ENCODE data around the gene COG4.

DNA sequence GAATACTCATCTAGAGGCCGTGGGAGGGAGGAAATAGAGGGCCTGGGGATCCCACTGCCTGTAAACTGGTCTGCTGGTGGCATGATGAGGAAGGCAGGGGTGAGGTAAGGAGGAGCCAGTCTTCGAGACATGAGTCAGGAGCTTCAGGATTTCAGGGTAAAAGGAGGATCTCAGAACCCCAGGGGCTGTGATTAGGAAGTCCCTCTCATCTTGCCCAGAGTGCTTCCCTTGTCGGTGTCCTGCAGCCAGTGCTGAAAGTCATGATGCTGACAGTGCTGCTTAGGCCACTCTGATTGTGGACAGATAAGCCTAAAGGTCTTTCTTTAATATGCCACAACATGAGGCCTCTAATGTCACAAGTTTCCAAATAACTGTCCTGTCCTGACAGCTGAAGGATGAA lies 29.6 kb downstream of the COG4 start:
- TF ChIP-seq, protein P1, sequence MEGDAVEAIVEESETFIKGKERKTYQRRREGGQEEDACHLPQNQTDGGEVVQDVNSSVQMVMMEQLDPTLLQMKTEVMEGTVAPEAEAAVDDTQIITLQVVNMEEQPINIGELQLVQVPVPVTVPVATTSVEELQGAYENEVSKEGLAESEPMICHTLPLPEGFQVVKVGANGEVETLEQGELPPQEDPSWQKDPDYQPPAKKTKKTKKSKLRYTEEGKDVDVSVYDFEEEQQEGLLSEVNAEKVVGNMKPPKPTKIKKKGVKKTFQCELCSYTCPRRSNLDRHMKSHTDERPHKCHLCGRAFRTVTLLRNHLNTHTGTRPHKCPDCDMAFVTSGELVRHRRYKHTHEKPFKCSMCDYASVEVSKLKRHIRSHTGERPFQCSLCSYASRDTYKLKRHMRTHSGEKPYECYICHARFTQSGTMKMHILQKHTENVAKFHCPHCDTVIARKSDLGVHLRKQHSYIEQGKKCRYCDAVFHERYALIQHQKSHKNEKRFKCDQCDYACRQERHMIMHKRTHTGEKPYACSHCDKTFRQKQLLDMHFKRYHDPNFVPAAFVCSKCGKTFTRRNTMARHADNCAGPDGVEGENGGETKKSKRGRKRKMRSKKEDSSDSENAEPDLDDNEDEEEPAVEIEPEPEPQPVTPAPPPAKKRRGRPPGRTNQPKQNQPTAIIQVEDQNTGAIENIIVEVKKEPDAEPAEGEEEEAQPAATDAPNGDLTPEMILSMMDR (conservative IDR thresholded peaks at IDR 0.05): no peak
- no peak for TF ChIP-seq ZFX (IDR thresholded peaks at IDR 0.05)

Data from C4-2B (cell line).